ENCODE data around the gene FBXO40.

The FBXO40 gene

DNA sequence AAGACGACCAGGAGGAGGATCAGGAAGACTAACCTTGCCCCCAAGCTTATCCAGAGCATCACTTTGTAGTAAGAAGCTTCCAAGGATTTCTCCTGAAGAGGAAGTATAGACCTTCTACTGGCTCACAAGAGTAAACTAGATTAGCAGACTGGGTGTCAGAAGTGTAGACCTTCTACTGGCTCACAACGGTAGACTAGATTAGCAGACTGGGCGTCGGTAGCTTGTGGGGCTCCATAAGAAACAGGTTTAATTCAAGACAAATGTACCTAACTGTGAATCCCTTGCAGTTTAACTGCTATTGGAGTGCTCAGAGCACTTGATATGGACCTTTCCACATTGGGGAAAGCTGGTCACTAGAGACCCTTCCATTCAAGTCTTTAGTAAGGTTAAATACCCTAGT, 12.9 kb downstream of the FBXO40 start:
- Histone ChIP-seq H2AFZ (ENCODE audit: low read length) (no peak overlapping the region), H3K79me2 (ENCODE audit: insufficient read depth, low read length) (no peaks in the 10 kb centered on the region), H3K4me1 (ENCODE audit: insufficient read depth, low read length, severe bottlenecking) (no peaks in the 10 kb centered on the region), H3K9me3 (ENCODE audit: low read length) (no peaks in the 10 kb centered on the region), H3K36me3 (ENCODE audit: insufficient read depth, low read length) (no peaks in the 10 kb centered on the region), H3K27ac (ENCODE audit: low read depth, low read length, poor library complexity, severe bottlenecking) (no peak overlapping the region), H3K27me3 (ENCODE audit: insufficient read depth, low read length) (no peaks in the 10 kb centered on the region), H3K9me2 (ENCODE audit: low read depth, low read length) (no peaks in the 10 kb centered on the region), H3F3A (ENCODE audit: insufficient read depth, low read length) (no peaks in the 10 kb centered on the region), H3K9ac (ENCODE audit: low read length) (no peak overlapping the region), H3K4me2 (ENCODE audit: low read length) (no peak overlapping the region), H3K4me3 (ENCODE audit: low read depth, low read length, poor library complexity, severe bottlenecking) (no peak overlapping the region), H4K20me1 (ENCODE audit: insufficient read depth, low read length) (no peaks in the 10 kb centered on the region)
- no peak for TF ChIP-seq EZH2 (IDR thresholded peaks at IDR 0.05; ENCODE audit: borderline replicate concordance, low read length)
- TF ChIP-seq, protein P1, sequence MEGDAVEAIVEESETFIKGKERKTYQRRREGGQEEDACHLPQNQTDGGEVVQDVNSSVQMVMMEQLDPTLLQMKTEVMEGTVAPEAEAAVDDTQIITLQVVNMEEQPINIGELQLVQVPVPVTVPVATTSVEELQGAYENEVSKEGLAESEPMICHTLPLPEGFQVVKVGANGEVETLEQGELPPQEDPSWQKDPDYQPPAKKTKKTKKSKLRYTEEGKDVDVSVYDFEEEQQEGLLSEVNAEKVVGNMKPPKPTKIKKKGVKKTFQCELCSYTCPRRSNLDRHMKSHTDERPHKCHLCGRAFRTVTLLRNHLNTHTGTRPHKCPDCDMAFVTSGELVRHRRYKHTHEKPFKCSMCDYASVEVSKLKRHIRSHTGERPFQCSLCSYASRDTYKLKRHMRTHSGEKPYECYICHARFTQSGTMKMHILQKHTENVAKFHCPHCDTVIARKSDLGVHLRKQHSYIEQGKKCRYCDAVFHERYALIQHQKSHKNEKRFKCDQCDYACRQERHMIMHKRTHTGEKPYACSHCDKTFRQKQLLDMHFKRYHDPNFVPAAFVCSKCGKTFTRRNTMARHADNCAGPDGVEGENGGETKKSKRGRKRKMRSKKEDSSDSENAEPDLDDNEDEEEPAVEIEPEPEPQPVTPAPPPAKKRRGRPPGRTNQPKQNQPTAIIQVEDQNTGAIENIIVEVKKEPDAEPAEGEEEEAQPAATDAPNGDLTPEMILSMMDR (IDR thresholded peaks at IDR 0.05; ENCODE audit: low read length), result no peak

DNA sequence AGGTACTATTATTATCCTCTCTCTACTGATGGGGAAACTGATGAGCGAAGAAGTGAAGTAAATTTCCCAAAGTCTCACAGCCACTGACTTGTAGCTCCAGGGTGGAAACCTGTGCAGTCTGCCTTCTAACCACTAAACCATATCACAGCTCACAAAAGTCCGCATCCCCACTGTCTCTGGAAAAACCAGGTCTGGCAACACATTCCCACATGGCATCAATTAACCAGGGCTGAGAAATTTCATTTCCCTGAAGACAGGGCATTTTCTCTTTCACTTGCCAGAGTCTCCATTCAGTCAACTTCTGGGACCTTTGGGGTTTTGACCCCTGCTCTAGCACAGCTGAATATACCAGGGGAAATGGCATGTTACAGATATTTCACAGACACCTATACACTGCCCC, 26.5 kb downstream of the FBXO40 start:
- H3K36me3 ChIP-seq (ENCODE audit: insufficient read depth, low read length), result no peaks in the 10 kb centered on the region
- H3K4me1 ChIP-seq (ENCODE audit: insufficient read depth, low read length, severe bottlenecking), result no peaks in the 10 kb centered on the region
- H3K79me2 ChIP-seq (ENCODE audit: insufficient read depth, low read length), result no peaks in the 10 kb centered on the region
- no peak overlapping the region for H3K9ac ChIP-seq (ENCODE audit: low read length)
- no peak overlapping the region for H3K27ac ChIP-seq (ENCODE audit: low read depth, low read length, poor library complexity, severe bottlenecking)
- no peak for TF ChIP-seq EZH2 (IDR thresholded peaks at IDR 0.05; ENCODE audit: borderline replicate concordance, low read length)
- TF ChIP-seq, protein P1 (IDR thresholded peaks at IDR 0.05; ENCODE audit: low read length), result no peak
- no peaks in the 10 kb centered on the region for H3K9me2 ChIP-seq (ENCODE audit: low read depth, low read length)
- no peak overlapping the region for H3K4me3 ChIP-seq (ENCODE audit: low read depth, low read length, poor library complexity, severe bottlenecking)
- no peaks in the 10 kb centered on the region for H3F3A ChIP-seq (ENCODE audit: insufficient read depth, low read length)
- no peaks in the 10 kb centered on the region for H3K27me3 ChIP-seq (ENCODE audit: insufficient read depth, low read length)
- no peaks in the 10 kb centered on the region for H3K9me3 ChIP-seq (ENCODE audit: low read length)
- no peak overlapping the region for H3K4me2 ChIP-seq (ENCODE audit: low read length)
- no peaks in the 10 kb centered on the region for H4K20me1 ChIP-seq (ENCODE audit: insufficient read depth, low read length)
- H2AFZ ChIP-seq (ENCODE audit: low read length), result no peak overlapping the region

DNA sequence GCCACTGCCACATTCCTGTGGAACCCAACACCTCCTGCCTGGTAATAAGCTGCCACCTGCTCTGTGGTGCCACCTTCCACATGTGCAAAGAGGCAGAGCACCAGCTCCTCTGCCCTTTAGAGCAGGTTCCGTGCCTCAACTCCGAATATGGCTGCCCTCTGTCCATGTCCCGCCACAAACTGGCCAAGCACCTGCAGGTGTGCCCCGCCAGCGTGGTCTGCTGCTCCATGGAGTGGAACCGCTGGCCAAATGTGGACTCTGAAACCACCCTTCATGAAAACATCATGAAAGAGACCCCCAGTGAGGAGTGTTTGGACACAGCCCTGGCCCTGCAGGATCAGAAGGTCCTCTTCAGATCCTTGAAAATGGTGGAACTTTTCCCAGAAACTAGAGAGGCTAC, 28.3 kb downstream of the FBXO40 start:
- Histone ChIP-seq H2AFZ (ENCODE audit: low read length) (no peak overlapping the region), H3K4me1 (ENCODE audit: insufficient read depth, low read length, severe bottlenecking) (no peaks in the 10 kb centered on the region)

More for the DNA sequence above, 28.3 kb downstream of the FBXO40 start:
- H3K79me2 ChIP-seq (ENCODE audit: insufficient read depth, low read length), result no peaks in the 10 kb centered on the region
- H3K27me3 ChIP-seq (ENCODE audit: insufficient read depth, low read length), result no peaks in the 10 kb centered on the region
- no peaks in the 10 kb centered on the region for H4K20me1 ChIP-seq (ENCODE audit: insufficient read depth, low read length)
- no peaks in the 10 kb centered on the region for H3F3A ChIP-seq (ENCODE audit: insufficient read depth, low read length)
- no peak overlapping the region for H3K4me2 ChIP-seq (ENCODE audit: low read length)
- H3K4me3 ChIP-seq (ENCODE audit: low read depth, low read length, poor library complexity, severe bottlenecking), result no peak overlapping the region
- no peaks in the 10 kb centered on the region for H3K36me3 ChIP-seq (ENCODE audit: insufficient read depth, low read length)
- H3K27ac ChIP-seq (ENCODE audit: low read depth, low read length, poor library complexity, severe bottlenecking), result no peak overlapping the region
- H3K9me3 ChIP-seq (ENCODE audit: low read length), result no peaks in the 10 kb centered on the region
- TF ChIP-seq, protein P1 (IDR thresholded peaks at IDR 0.05; ENCODE audit: low read length), result no peak
- no peak for TF ChIP-seq EZH2 (IDR thresholded peaks at IDR 0.05; ENCODE audit: borderline replicate concordance, low read length)
- H3K9me2 ChIP-seq (ENCODE audit: low read depth, low read length), result no peaks in the 10 kb centered on the region
- no peak overlapping the region for H3K9ac ChIP-seq (ENCODE audit: low read length)

Measured in OCI-LY1 (cell line).